Astrocyte (in vitro differentiated cells and primary cell): ENCODE measurements around the gene RRBP1.

ENCODE experiments used
- CTCF ChIP-seq: IDR thresholded peaks from 2 replicates; pipeline ENCODE4 v1.5.1; 2011; ENCODE audit warnings: low read depth, mild to moderate bottlenecking, inconsistent platforms, low read length, moderate library complexity; ENCODE audit not compliant: insufficient read depth
- EZH2 ChIP-seq: IDR thresholded peaks from 2 replicates; pipeline ENCODE4 v1.6.1; 2012; ENCODE audit warnings: mild to moderate bottlenecking, low read length, inconsistent platforms; ENCODE audit not compliant: insufficient read depth

- TF ChIP-seq CTCF (no peak), EZH2 (no peak)
These were observed 35.1 kb downstream of the RRBP1 start for GRCh38 chr20:17646961-17647301.
